H1 (cell line): Measurements from ENCODE around the gene PHYHD1. TPM values are rescaled to one million over a fixed set of nuclear protein-coding genes. Genes with fewer than 3 reads are reported as not detected.

Experiments used
- CTCF ChIA-PET: fragments of 300-600 bp; sonication (Branson Sonifier 250); formaldehyde crosslinking; loops from one replicate; lab custom pipeline; 2021; ENCODE audit not compliant: partially characterized antibody; lab: Charles Lee
- POLR2A ChIA-PET: fragments of 300-600 bp; sonication (Branson Sonifier 250); formaldehyde crosslinking; loops from one replicate; lab custom pipeline; 2021; ENCODE audit warnings: inconsistent platforms; ENCODE audit not compliant: partially characterized antibody; lab: Charles Lee
- DNase-seq, 2 experiments: peaks; one replicate each; pipeline versions ENCODE4 v3.0.0 to v3.0.0-alpha.2; 2010 to 2022; ENCODE audit warnings: low spot score in 2 of 2, low read depth in 1 of 2, mixed read lengths in 1 of 2
- FAIRE-seq: peaks from 2 replicates; lab custom pipeline; 2011; peaks lifted over from hg19 to GRCh38; lab: Jason Lieb, UNC
- H2AFZ ChIP-seq: 2 replicates; pipeline ENCODE4 v1.8.1; 2012; ENCODE audit warnings: low read length, inconsistent platforms
- H2AK5ac ChIP-seq: 2 replicates; pipeline ENCODE4 v1.6.1; 2013; ENCODE audit warnings: low read depth, low read length
- H2BK120ac ChIP-seq: replicated peaks from 2 replicates; pipeline ENCODE3; 2013; ENCODE audit warnings: low read depth, low read length, inconsistent platforms
- H2BK12ac ChIP-seq: 2 replicates; pipeline ENCODE4 v1.6.1; 2013; ENCODE audit warnings: low read depth, low read length
- H2BK15ac ChIP-seq: 2 replicates; pipeline ENCODE4 v1.6.1; 2013; ENCODE audit warnings: low read length
- H2BK20ac ChIP-seq: 2 replicates; pipeline ENCODE4 v1.6.1; 2013; ENCODE audit warnings: low read length
- H2BK5ac ChIP-seq: 2 replicates; pipeline ENCODE4 v1.6.1; 2013; ENCODE audit warnings: low read depth, low read length
- H3K14ac ChIP-seq: 2 replicates; pipeline ENCODE4 v1.6.1; 2013; ENCODE audit warnings: inconsistent platforms; ENCODE audit not compliant: insufficient read length
- H3K18ac ChIP-seq: 2 replicates; pipeline ENCODE4 v1.6.1; 2013; ENCODE audit warnings: low read length; ENCODE audit errors: extremely low read depth
- H3K23ac ChIP-seq: 2 replicates; pipeline ENCODE4 v1.6.1; 2013; ENCODE audit warnings: inconsistent platforms; ENCODE audit not compliant: insufficient read length
- H3K23me2 ChIP-seq: 2 replicates; pipeline ENCODE4 v1.6.1; 2013; ENCODE audit warnings: low read depth, low read length
- H3K27ac ChIP-seq: 2 replicates; pipeline ENCODE4 v1.6.1; 2011; ENCODE audit warnings: low read depth, low read length, inconsistent platforms
- H3K27me3 ChIP-seq, 4 experiments: replicated peaks in 1 of 4; 1 replicate in 1 of 4; 2 replicates in 3 of 4; pipeline versions ENCODE4 v1.6.1 to v1.8.1; 2011 to 2013; ENCODE audit warnings: low read length in 3 of 4, mild to moderate bottlenecking in 3 of 4, inconsistent platforms in 2 of 4, mixed read lengths in 2 of 4, moderate library complexity in 1 of 4; ENCODE audit not compliant: control insufficient read depth in 3 of 4, insufficient read depth in 3 of 4; ENCODE audit errors: extremely low read depth in 1 of 4
- H3K36me3 ChIP-seq, 4 experiments: 2 replicates each; pipeline versions ENCODE4 v1.6.1 to v1.8.1; 2011 to 2013; ENCODE audit warnings: mild to moderate bottlenecking in 4 of 4, low read length in 3 of 4, moderate library complexity in 2 of 4, control low read depth in 1 of 4, inconsistent platforms in 1 of 4; ENCODE audit not compliant: insufficient read depth in 4 of 4, control insufficient read depth in 2 of 4
- H3K4ac ChIP-seq: replicated peaks from 2 replicates; pipeline ENCODE3; 2013; ENCODE audit warnings: low read length, low read depth, mixed read lengths, inconsistent platforms; ENCODE audit not compliant: insufficient read length
- H3K4me1 ChIP-seq, 4 experiments: replicated peaks in 1 of 4; 1 replicate in 1 of 4; 2 replicates in 3 of 4; pipeline versions ENCODE4 v1.6.1 to v1.8.1; 2011 to 2013; ENCODE audit warnings: low read length in 3 of 4, inconsistent platforms in 2 of 4, mixed read lengths in 1 of 4; ENCODE audit not compliant: insufficient read depth in 4 of 4, control insufficient read depth in 3 of 4
- H3K4me2 ChIP-seq, 2 experiments: 2 replicates each; pipeline versions ENCODE4 v1.6.1 to v1.8.1; 2011 to 2013; ENCODE audit warnings: low read depth in 2 of 2, low read length in 2 of 2, control low read depth in 1 of 2, inconsistent platforms in 1 of 2, mild to moderate bottlenecking in 1 of 2; ENCODE audit not compliant: insufficient read depth in 1 of 2
- H3K4me3 ChIP-seq, 4 experiments: fragments of 200-600, 300-600 bp in 1 of 4; sonication (generic), shearing (Covaris generic), sonication (Bioruptor Twin) in 1 of 4; 2 replicates each; pipeline versions ENCODE4 v1.5.1 to v1.8.1; 2011 to 2016; ENCODE audit warnings: low read length in 4 of 4, low read depth in 3 of 4, control low read depth in 2 of 4, inconsistent platforms in 2 of 4, mild to moderate bottlenecking in 2 of 4, mixed read lengths in 1 of 4, moderate library complexity in 1 of 4; ENCODE audit not compliant: insufficient read depth in 2 of 4; ENCODE audit errors: extremely low read depth in 1 of 4
- H3K56ac ChIP-seq: replicated peaks from 2 replicates; pipeline ENCODE3; 2013; ENCODE audit warnings: low read depth, mild to moderate bottlenecking, mixed read lengths, low read length, inconsistent platforms; ENCODE audit not compliant: insufficient read length
- H3K79me1 ChIP-seq: 2 replicates; pipeline ENCODE4 v1.6.1; 2013; ENCODE audit warnings: low read depth, low read length, control low read depth
- H3K79me2 ChIP-seq, 2 experiments: 2 replicates each; pipeline versions ENCODE4 v1.6.1 to v1.8.1; 2012 to 2013; ENCODE audit warnings: low read length in 2 of 2, mild to moderate bottlenecking in 2 of 2, inconsistent platforms in 1 of 2; ENCODE audit not compliant: insufficient read depth in 2 of 2, control insufficient read depth in 1 of 2
- H3K9ac ChIP-seq, 4 experiments: replicated peaks in 1 of 4; 1 replicate in 1 of 4; 2 replicates in 3 of 4; pipeline versions ENCODE4 v1.6.1 to v1.8.1; 2011 to 2013; ENCODE audit warnings: low read depth in 3 of 4, low read length in 3 of 4, control low read depth in 2 of 4, mild to moderate bottlenecking in 2 of 4, moderate library complexity in 2 of 4, inconsistent platforms in 1 of 4; ENCODE audit errors: extremely low read depth in 1 of 4
- H3K9me3 ChIP-seq, 2 experiments: 2 replicates each; pipeline versions ENCODE4 v1.6.1 to v1.8.1; 2012 to 2013; ENCODE audit warnings: mild to moderate bottlenecking in 2 of 2, moderate library complexity in 2 of 2, control low read depth in 1 of 2, inconsistent platforms in 1 of 2, low read depth in 1 of 2, low read length in 1 of 2, mixed read lengths in 1 of 2; ENCODE audit not compliant: insufficient read depth in 2 of 2
- H4K20me1 ChIP-seq, 2 experiments: replicated peaks in 1 of 2; 2 replicates each; pipeline versions ENCODE3 to v1.8.1; 2011 to 2013; ENCODE audit warnings: inconsistent platforms in 2 of 2, low read length in 2 of 2, mild to moderate bottlenecking in 1 of 2; ENCODE audit not compliant: insufficient read depth in 2 of 2, control insufficient read depth in 1 of 2
- H4K5ac ChIP-seq: 2 replicates; pipeline ENCODE4 v1.6.1; 2013; ENCODE audit warnings: low read length, low read depth, mixed read lengths, inconsistent platforms; ENCODE audit not compliant: insufficient read length
- H4K8ac ChIP-seq: 2 replicates; pipeline ENCODE4 v1.8.0; 2013; ENCODE audit warnings: mild to moderate bottlenecking, moderate library complexity, low read length, inconsistent platforms; ENCODE audit not compliant: insufficient read depth; ENCODE audit errors: extremely low read depth
- H4K91ac ChIP-seq: replicated peaks from 2 replicates; pipeline ENCODE3; 2013; ENCODE audit warnings: low read length, mixed read lengths, inconsistent platforms; ENCODE audit not compliant: insufficient read length
- ASH2L ChIP-seq: fragments of 200-600, 300-600 bp; sonication (generic); IDR thresholded peaks from one replicate; pipeline ENCODE4 v1.7.1; 2017; ENCODE audit warnings: low read length
- CTBP2 ChIP-seq: IDR thresholded peaks from 2 replicates; pipeline ENCODE4 v1.7.0; 2011; ENCODE audit warnings: borderline replicate concordance, mild to moderate bottlenecking, moderate library complexity, mixed read lengths, low read length; ENCODE audit not compliant: insufficient read depth, insufficient read length
- EZH2 ChIP-seq: fragments of 200-600 bp; sonication (generic); IDR thresholded peaks from 2 replicates; pipeline ENCODE4 v1.7.1; 2012; ENCODE audit warnings: low read depth, mild to moderate bottlenecking, moderate library complexity, low read length, inconsistent platforms; ENCODE audit not compliant: severe bottlenecking
- JUN ChIP-seq: IDR thresholded peaks from 2 replicates; pipeline ENCODE4 v1.6.1; 2011; ENCODE audit warnings: low read depth, mild to moderate bottlenecking, improper control_type of control experiment, low read length
- POLR2A ChIP-seq, 2 experiments: IDR thresholded peaks; 1 replicate in 1 of 2; 2 replicates in 1 of 2; pipeline ENCODE4 v1.6.1; 2011; ENCODE audit warnings: low read depth in 2 of 2, low read length in 2 of 2, mild to moderate bottlenecking in 2 of 2; ENCODE audit errors: control extremely low read depth in 1 of 2
- RFX5 ChIP-seq: IDR thresholded peaks from 2 replicates; pipeline ENCODE4 v1.6.1; 2011; ENCODE audit warnings: low read depth, low read length, improper control_type of control experiment, borderline replicate concordance
- WGBS, 2 experiments: shearing (Covaris generic) in 1 of 2; methylation state at CpG; one replicate each; pipeline versions ENCODE4 v1.1.6 to v1.1.7; 2013 to 2015; ENCODE audit warnings: low lambda C conversion rate in 2 of 2, mixed read lengths in 2 of 2, inconsistent platforms in 1 of 2, low coverage in 1 of 2, missing lambda C conversion rate in 1 of 2; ENCODE audit not compliant: insufficient replicate concordance in 2 of 2, insufficient coverage in 1 of 2, insufficient read length in 1 of 2; ENCODE audit errors: extremely low coverage in 1 of 2, missing lambda C conversion rate in 1 of 2; 5-methylcytosine and 5-hydroxymethylcytosine counted together
- polyA plus RNA-seq, 7 experiments: library from polyadenylated mRNA; depleted of rRNA in 3 of 7; stranded (reverse) in 5 of 7; unstranded in 2 of 7; fragments of >200 nt in 5 of 7; fragments of 200-250 nt in 2 of 7; gene quantifications; 1 replicate in 5 of 7; 2 replicates in 1 of 7; 4 replicates in 1 of 7; pipeline versions ENCODE4 v1.2.1 to v1.2.3, GENCODE V29; 2011 to 2013; ENCODE audit warnings: missing spikeins in 2 of 7, mixed read lengths in 2 of 7
- total RNA-seq: library from RNA; stranded (reverse); fragmentation: NEBNext Ultra II Directional; extraction: Animal tissue kit (Norgen Biotek cat#: 25700); gene quantifications from 2 replicates; pipeline ENCODE4 v1.2.1, GENCODE V29; 2021

PHYHD1 gene
- total and polyA plus RNA-seq, 2 of the 8 experiments (the other 6 are each of a cell fraction or from before 2014, with no cell fraction given) = 14.1 to 25.6 TPM

DNA sequence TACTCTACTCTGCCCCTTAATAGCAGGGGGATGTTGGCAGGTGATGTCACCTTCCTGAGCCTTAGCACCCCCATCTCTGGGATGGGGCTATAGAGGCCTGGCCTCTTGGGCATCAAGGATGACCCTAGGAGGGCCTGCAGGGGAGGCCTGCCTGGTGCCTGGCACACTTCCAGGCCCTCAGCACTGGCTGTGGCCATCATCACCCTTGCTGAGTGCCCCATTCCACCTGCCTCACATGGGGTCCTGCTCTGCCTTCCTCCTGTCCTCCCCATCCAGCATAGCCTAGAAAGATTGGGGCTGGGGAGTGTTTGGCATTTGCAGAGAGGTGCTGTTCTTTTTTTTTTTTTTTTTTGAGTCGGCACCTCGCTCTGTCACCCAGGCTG, 17.7 kb upstream of the PHYHD1 start:
- DNase-seq = no peak
- Histone ChIP-seq H4K91ac (no peak overlapping the region), H2BK120ac (no peak overlapping the region), H2AK5ac (no peak overlapping the region), H2BK15ac (no peak overlapping the region), H3K4me3 (no peak overlapping the region), H3K79me2 (peaks cover 3 to 55% of the 10 kb centered on the region in 2 experiments; a peak in 3 of 4 replicates), H3K27me3 (no peaks in the 10 kb centered on the region), H3K4me2 (no peak overlapping the region), H3K23me2 (no peaks in the 10 kb centered on the region), H2BK5ac (no peak overlapping the region), H3K9ac (no peak overlapping the region), H4K8ac (peak overlapping the region; percentile 28), H3K4me1 (peaks cover 0 to 4% (median 0%) of the 10 kb centered on the region in 4 experiments; a peak in 1 of 7 replicates), H3K18ac (no peak overlapping the region), H4K20me1 (peaks cover 7 to 17% of the 10 kb centered on the region in 2 experiments), H3K36me3 (peaks cover 9 to 16% (median 11%) of the 10 kb centered on the region in 4 experiments; a peak in 6 of 8 replicates), H3K14ac (no peak overlapping the region), H3K9me3 (no peaks in the 10 kb centered on the region), H2BK12ac (0 out of 2 replicates have a peak overlapping the region, but pooled peaks have one; percentile 17), H3K56ac (no peak overlapping the region), H3K4ac (no peak overlapping the region), H2AFZ (no peak overlapping the region), H2BK20ac (no peak overlapping the region), H4K5ac (no peak overlapping the region), H3K23ac (no peak overlapping the region), H3K27ac (no peak overlapping the region), H3K79me1 (peaks cover 13% of the 10 kb centered on the region)
- CTCF ChIA-PET = interaction anchor here (1.0 kb wide), 1 partner anchor 33 kb away, joined by 3 read pairs; no protein-coding TSS in a partner anchor
- no peak for TF ChIP-seq JUN
- TF ChIP-seq EZH2 = no peak
- TF ChIP-seq CTBP2 = no peak
- no peak for TF ChIP-seq POLR2A (IDR thresholded peaks at IDR 0.05; ENCODE audit: control extremely low read depth in 1 of 2, low read depth in 2 of 2, low read length in 2 of 2)
- TF ChIP-seq ASH2L = no peak
- no peak for TF ChIP-seq RFX5
- FAIRE-seq = no peak
- POLR2A ChIA-PET = interaction anchor here (0.7 to 1.5 kb wide), 5 partner anchors 9 to 84 kb away, joined by 3 to 4 read pairs (median 3); no protein-coding TSS in a partner anchor
- no CpG with 5 or more reads among the region's 2 CpGs for WGBS, 2 experiments
